CD4-positive, alpha-beta T cell treated with Interleukin-21 for 1 hour (primary cell): Measurements from ENCODE around the gene LOXL4.
"Not testable (repeated sequence)": the region's sequence is repeated elsewhere in the genome, so short reads cannot be mapped to it uniquely, and the experiment has no call there.

ENCODE experiments used
- DNase-seq: peaks from one replicate; pipeline ENCODE4 v3.0.0-alpha.2; 2020

LOXL4 gene

GRCh38 chr10:98238391-98238790 lies 29.6 kb downstream of the LOXL4 start:
- no peak for DNase-seq

GRCh38 chr10:98236862-98237261 lies 31.1 kb downstream of the LOXL4 start:
- DNase-seq, result no peak

- DNase-seq, result no peak
Measured at GRCh38 chr10:98235846-98236245, 32.1 kb downstream of the LOXL4 start.

GRCh38 chr10:98231417-98231816 lies 36.6 kb downstream of the LOXL4 start:
- DNase-seq, result no peak

- not testable (repeated sequence) for DNase-seq
Measured at GRCh38 chr10:98228266-98228665, 39.7 kb downstream of the LOXL4 start.

- DNase-seq, result not testable (repeated sequence)
Measured at GRCh38 chr10:98227713-98228112, 40.3 kb downstream of the LOXL4 start.

GRCh38 chr10:98226508-98227144 lies 41.4 kb downstream of the LOXL4 start:
- no peak for DNase-seq

GRCh38 chr10:98224996-98225395 lies 43.0 kb downstream of the LOXL4 start:
- no peak for DNase-seq

GRCh38 chr10:98224509-98224908 lies 43.5 kb downstream of the LOXL4 start:
- DNase-seq, result no peak

GRCh38 chr10:98223874-98224273 lies 44.1 kb downstream of the LOXL4 start:
- no peak for DNase-seq

- no peak for DNase-seq
Measured at GRCh38 chr10:98217801-98218200, 50.2 kb downstream of the LOXL4 start.

- DNase-seq, result no peak
Measured at GRCh38 chr10:98215373-98215772, 52.6 kb downstream of the LOXL4 start.

GRCh38 chr10:98213740-98214139 lies 54.3 kb downstream of the LOXL4 start:
- no peak for DNase-seq

GRCh38 chr10:98212196-98212595 lies 55.8 kb downstream of the LOXL4 start:
- DNase-seq, result no peak

- DNase-seq, result no peak
Measured at GRCh38 chr10:98209441-98209840, 58.6 kb downstream of the LOXL4 start.

- no peak for DNase-seq
Measured at GRCh38 chr10:98208925-98209324, 59.1 kb downstream of the LOXL4 start.

- no peak for DNase-seq
Measured at GRCh38 chr10:98205351-98205750, 62.6 kb downstream of the LOXL4 start.

- DNase-seq, result no peak
Measured at GRCh38 chr10:98202378-98202777, 65.6 kb downstream of the LOXL4 start.

- DNase-seq, result no peak
Measured at GRCh38 chr10:98201760-98202159, 66.2 kb downstream of the LOXL4 start.
